NCI-H82 (cell line): ENCODE data around the gene TLDC2.
"Not testable (repeated sequence)": the region's sequence is repeated elsewhere in the genome, so short reads cannot be mapped to it uniquely, and the experiment has no call there.

Source experiments
- DNase-seq: peaks from one replicate; lab custom pipeline; 2025; lab: John Stamatoyannopoulos, UW

TLDC2 gene

DNA sequence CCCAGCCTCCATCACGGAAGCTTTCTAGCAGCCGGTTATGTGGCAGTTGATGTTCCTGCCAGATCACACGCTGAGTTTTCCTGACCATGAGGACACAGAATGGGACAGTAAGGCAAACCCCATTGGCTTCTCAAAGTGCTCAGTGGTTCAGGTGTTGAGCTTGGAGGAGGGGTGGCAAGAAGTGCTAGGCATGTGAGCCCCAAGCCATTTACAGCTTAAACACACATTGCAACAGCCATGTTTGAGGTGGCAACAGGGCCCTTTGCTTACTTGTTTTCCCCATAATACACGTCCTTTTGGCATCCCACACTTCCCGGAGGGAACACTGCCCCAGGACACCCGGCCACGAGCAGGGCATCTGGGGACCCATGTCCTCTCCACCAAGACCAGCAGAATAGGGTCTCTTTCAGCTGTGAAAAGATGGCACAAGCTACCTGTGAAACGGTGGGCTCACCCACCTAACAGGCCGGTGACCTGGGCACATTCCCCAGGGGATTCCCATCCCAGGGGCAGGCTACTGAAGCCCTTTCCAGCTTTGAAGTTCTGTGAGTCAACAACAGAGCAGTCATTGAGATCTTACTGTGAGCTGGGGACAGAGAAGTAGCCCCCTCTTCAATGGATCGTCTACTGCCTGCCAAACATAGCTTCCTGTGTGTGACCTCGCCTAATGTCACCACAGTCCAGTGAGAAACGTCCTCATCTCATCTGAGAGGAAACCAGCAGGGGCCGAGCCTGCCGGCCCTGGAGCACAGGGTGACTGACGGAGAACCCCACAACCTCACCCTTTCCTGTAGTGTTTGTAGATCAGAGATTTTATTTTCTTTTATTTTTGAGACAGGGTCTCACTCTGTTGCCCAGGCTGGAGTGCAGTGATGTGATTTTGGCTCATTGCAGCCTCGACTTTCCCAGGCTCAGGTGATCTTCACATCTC lies 4.0 kb upstream of the TLDC2 start:
- no peak for DNase-seq

DNA sequence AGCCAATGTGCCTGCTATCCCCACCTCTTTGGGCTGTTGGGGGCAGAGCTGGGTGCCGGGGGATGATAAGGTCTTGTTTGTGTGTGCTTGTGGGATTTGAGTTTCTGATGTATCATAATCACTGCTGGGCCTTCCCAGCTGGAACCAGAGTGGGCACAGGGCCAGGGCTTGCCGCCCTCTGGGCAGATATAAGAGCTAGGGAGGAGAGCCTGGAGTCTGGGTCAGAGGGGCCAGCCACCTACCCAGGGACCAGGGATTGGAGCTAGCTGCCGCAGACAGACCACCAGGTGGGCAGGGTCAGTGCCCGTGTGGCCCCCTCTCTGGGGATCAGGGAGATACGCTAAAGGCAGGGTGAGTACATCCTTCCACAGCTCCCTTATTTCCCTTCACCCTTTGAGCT lies 3.1 kb upstream of the TLDC2 start:
- DNase-seq = no peak

- no peak for DNase-seq
Measured at GRCh38 chr20:36873498-36874189, 2.3 kb upstream of the TLDC2 start.

GRCh38 chr20:36875093-36875492 lies 845 bp upstream of the TLDC2 start:
- DNase-seq = not testable (repeated sequence)

DNA sequence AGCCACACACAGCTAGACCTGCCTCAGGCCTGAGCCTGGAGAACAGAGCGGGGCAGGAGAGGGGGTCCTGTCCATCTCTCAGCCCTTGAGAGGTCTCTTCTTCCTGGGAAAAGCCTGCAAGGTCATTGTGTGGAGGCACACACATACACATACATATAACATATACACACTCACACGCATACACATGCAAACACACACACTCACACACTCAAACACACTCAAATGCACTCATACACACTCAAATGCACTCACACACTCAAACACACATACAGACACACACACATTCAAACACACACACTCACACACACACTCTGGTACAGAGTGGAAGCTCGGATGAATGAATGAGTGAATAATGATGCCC lies 515 bp downstream of the TLDC2 start:
- no peak for DNase-seq

GRCh38 chr20:36878941-36879340 lies 3.0 kb downstream of the TLDC2 start:
- DNase-seq = no peak

- DNase-seq = no peak
Measured at GRCh38 chr20:36880741-36881250, 4.9 kb downstream of the TLDC2 start.

- DNase-seq = no peak
Measured at GRCh38 chr20:36881331-36881730, 5.4 kb downstream of the TLDC2 start.

DNA sequence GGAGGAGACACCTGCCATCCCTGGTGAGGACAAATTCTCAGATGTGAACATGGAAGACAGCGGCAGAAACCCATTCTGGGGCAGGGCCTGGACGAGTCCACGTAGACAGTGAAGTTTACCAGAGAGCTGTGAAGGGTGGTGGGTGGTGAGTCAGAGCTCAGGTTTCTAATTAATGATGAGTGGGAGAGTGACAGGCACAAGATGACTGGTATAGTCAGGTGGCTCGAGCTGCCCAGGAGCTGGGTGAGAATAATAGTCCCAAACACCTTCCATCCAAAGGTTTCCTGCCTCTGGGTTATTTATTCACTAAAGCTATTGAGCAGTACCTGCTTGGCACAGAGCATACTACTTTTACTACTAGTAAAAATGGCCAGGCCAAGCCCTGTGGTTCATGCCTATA lies 6.0 kb downstream of the TLDC2 start:
- no peak for DNase-seq

DNA sequence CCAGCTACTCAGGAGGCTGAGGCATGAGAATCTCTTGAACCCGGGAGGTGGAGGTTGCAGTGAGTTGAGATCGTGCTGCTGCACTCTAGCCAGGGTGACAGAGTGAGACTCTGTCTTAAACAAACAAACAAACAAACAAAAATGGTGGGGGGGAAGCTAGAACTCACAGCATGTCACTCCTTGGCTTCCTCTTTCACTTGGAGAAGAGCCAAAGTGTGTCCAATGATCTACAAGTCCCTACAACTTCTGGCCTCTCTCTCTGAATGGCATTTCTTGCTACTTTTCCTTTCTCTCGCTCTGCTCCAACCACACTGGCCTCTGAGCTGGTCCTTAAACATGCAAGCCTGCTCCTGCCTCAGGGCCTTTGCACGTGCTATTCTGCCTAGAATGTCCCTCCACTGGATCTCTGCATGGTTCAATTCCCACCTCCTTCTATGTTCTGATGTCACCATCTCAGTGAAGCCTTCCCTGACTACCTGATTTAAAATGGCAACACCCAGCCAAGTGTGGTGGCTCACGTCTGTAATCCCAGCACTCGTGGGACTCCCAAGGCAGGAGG lies 8.1 kb downstream of the TLDC2 start:
- no peak for DNase-seq

GRCh38 chr20:36885356-36885755 lies 9.4 kb downstream of the TLDC2 start:
- no peak for DNase-seq

GRCh38 chr20:36886859-36887751 lies 11.2 kb downstream of the TLDC2 start:
- peak; percentile 93 for DNase-seq

DNA sequence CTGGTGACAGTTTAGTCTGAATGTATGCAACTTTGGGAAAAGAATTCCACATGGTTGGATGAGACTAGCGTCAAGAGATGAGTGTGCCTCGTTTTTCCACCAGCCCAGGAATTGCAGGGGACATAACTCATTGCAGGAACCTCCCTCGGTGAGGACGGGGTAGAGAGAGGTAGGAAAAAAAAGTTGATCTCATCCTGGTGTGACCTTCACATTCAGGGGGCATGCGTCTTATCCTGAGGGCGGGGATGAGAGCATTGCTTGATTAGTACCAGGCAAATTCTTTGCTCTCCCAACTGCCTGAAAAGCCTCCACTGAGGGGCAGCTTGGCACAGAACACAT lies 11.8 kb downstream of the TLDC2 start:
- no peak for DNase-seq

- DNase-seq = no peak
Measured at GRCh38 chr20:36888880-36889516, 13.1 kb downstream of the TLDC2 start.

DNA sequence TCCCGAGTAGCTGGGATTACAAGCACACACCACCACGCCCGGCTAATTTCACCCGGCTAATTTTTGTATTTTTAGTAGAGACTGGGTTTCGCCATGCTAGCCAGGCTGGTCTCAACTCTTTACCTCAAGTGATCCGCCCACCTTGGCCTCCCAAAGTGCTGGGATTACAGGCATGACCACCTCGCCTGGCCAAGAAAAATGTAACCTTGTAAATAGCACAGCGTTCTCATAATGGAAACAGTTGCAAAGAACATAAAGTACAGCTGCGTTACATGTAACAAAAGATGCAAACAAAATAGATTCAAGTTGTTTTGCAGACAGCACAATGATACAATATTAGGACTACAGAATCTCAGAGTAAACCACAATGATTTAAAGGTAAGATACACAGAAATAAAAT lies 14.6 kb downstream of the TLDC2 start:
- no peak for DNase-seq

- no peak for DNase-seq
Measured at GRCh38 chr20:36891211-36891610, 15.3 kb downstream of the TLDC2 start.

- DNase-seq = no peak
Measured at GRCh38 chr20:36893801-36894200, 17.9 kb downstream of the TLDC2 start.

GRCh38 chr20:36895036-36895435 lies 19.1 kb downstream of the TLDC2 start:
- no peak for DNase-seq

- no peak for DNase-seq
Measured at GRCh38 chr20:36904690-36905089, 28.8 kb downstream of the TLDC2 start.

DNA sequence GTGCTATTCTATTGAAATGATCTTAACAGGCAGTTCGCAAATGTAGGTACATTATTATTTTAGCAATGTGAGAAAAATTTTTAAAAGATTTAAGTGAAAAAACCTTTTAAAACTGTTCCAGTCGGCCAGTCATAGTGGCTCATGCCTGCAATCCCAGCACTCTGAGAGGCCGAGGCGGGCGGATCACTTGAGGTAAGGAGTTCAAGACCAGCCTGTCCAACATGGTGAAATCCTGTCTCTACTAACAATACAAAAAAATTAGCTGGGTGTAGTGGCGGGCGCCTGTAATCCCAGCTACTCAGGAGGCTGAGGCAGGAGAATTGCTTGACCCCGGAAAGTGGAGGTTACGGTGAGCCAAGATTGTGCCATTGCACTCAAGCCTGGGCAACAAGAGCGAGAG lies 29.6 kb downstream of the TLDC2 start:
- DNase-seq = not testable (repeated sequence)

DNA sequence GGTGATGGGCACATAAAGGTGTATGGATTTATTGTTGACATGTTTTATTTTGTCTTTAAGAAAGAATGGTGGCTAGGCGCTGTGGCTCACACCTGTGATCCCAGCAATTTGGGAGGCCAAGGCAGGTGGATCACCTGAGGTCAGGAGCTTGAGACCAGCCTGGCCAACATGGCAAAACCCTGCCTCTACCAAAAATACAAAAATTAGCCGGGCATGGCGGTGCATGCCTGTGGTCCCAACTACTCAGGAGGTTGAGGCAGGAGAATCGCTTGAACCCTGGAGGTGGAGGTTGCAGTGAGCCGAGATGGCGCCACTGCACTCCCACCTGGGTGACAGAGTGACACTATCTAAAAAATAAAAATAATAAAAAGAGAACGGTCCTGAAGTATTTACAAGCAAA lies 30.1 kb downstream of the TLDC2 start:
- not testable (repeated sequence) for DNase-seq
